Pulmonary artery endothelial cell (primary cell): ENCODE results near the gene KDM4C. TPM values are rescaled to one million over a fixed set of nuclear protein-coding genes. Genes with fewer than 3 reads are reported as not detected.
"Not testable (repeated sequence)": the region's sequence is repeated elsewhere in the genome, so short reads cannot be mapped to it uniquely, and the experiment has no call there.

Experiments used
- DNase-seq: peaks from one replicate; pipeline ENCODE4 v3.0.0-alpha.2; 2011; ENCODE audit warnings: low read depth, low spot score
- total RNA-seq: library from RNA; depleted of rRNA; stranded (reverse); fragments of >200 nt; gene quantifications from 2 replicates; pipeline ENCODE4 v1.2.3, GENCODE V29; 2014

The KDM4C gene
- total RNA-seq, 1 donor from 2014 or later: 18.5 TPM

DNA sequence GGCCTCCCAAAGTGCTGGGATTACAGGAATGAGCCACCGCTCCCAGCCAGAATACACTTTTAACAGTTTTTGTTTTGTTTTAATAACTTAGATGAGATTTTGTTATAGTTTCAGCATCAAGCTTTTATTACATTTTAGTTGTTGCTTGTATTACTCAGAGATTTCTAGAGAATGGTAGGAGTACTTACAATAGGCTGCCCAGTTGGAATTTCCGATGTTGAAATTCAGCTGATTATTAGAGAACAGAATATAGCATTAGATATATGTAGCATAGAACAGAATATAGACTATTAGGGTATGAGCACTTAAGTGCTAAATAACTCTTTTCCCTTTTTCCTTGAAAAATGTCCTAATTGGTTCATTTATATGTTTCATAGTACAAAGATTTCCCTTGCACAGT, 6.2 kb downstream of the KDM4C start:
- DNase-seq: no peak

DNA sequence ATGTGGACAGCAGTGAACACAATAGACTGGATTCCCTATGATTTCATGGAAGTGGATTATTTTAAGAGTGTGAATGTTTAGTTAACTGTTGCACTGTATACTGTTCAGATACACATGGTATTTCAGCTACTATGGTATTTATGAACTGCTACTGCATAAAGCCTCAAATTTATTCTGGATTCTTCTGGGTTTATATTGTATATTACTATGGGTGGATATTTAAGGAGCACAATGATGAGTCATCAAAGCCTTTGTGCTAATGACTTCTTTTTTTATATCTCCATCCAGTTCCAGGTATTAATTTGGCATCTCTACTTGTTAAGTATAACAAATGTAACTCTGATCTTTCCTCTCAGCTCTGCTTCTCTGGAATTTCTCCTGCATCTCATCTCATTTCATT, 6.8 kb downstream of the KDM4C start:
- no peak for DNase-seq

DNA sequence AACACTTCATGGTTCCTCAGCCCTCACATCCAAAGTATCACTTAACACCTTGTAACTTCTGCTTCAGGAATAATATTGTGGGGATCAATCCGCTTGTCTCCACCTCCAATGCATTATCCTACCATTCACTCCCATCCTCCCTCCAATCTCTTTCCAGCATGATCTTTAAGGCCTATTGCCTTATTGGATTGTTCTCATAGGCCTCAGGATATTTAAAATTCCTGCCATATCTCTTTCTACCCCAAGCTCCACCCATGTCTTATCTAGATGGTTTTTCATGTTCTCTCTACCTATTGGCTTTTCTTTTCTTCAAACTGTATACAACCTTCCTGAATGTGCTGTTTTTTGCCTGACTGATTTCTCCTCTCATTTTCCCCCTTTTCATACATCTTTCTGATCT, 7.2 kb downstream of the KDM4C start:
- DNase-seq: no peak

DNA sequence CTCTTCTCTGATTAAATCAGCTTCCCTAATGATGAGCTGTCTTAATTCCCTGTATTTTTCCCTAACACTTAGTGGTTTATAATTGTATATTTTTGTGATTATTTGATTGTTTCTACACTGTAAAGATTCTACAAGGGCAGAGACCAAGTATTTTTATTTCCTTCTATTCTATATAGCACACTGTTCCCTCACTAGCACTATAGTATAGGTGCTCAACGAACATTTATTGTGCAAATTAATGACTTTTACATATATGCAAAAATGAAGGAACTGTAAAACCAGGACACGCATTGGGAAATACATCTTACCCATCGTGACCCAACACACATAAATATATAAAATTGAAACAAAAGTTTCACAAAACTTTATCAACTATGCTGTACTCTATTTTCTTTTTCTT, 7.6 kb downstream of the KDM4C start:
- no peak for DNase-seq

DNA sequence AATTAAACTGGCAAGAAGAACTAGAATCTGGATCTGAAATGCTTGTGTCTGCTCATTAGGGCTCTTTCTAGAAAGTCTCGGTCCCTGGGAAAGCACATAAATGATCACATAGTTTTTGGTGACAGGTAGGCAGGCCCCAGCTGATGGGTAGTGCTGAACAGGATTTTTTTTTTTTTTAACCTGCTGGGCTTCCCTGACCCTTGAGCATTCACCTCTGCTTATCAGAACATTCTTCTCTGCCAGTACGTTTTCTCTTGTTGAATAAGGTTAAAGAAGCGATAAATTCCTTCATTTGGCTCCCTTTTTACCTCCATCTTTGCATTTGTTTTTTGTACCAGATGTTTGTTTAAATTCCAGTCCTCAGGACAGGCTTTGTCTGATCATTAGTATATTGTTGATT, 8.8 kb downstream of the KDM4C start:
- DNase-seq: no peak

GRCh38 chr9:6768587-6768986, 10.8 kb downstream of the KDM4C start:
- not testable (repeated sequence) for DNase-seq

GRCh38 chr9:6771722-6772121, 13.9 kb downstream of the KDM4C start:
- DNase-seq: no peak

DNA sequence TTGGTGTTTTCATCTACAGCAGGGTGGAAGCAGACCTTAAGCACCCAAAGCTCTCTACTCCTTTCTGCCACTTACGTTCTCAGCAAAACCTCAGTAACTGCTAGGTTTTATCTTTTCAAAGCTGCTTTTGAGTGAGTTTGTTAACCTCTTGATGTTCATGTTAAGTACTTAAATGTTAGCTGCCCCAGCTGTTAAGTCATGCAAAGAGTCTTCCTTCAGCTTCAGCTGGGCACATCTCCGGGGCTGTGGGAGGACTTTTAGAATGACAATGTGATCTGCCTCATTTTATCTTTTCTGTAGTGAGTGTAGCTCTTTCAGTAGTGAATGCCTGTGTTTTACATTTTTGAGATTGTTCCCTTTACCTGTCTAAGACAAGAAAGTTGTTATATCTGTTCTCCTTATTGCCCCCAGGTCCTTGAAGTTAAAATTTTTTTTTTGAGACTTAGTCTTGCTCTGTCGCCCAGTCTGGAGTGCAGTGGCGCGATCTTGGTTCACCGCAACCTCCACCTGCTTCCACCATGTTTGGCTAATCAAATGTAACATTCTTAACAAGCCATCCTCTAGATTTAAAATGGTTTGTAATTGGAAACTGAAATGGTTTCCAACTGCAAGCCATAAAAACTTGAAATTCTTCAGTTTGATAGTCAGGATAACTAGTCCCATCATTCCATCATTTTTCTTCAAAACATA, 19.6 kb downstream of the KDM4C start:
- DNase-seq: no peak

- no peak for DNase-seq
Measured at GRCh38 chr9:6779417-6780241, 21.9 kb downstream of the KDM4C start.

DNA sequence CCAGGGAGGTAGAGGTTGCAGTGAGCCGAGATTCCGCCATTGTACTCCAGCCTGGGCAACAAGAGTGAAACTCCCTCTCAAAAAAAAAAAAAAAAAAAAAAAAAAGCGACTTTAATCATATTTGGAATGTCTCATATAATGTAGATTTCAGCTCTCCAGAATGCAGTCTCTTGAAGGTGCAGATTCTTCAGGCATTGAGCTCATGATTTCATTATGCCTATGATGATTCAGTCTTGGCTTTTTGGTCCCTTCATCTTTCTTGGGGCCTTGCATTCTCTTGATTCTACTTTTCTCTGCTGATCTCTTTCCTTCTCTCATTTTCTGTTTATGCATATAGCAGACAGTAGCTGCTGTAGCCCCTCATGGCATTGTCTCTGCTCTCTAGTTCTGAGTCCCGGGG, 22.9 kb downstream of the KDM4C start:
- DNase-seq: no peak

DNA sequence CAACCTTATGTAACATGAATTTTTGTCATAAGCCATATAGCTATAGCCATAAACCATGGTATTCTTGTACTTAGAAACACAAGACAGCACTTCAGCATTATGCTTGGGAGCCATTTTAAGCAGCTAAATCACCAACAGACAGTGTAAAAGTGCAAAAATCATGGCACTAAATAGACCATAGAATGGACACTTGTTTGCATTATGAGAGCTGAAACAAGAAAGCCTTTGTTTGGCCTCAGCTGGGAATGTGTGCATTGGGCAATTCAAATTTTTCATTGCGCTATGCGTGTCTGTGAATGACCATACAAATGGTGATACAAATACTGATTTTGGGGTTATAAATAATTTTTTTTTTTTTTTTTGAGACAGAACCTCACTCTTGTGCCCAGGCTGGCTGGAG, 23.7 kb downstream of the KDM4C start:
- no peak for DNase-seq

- no peak for DNase-seq
Measured at GRCh38 chr9:6782345-6782744, 24.6 kb downstream of the KDM4C start.

DNA sequence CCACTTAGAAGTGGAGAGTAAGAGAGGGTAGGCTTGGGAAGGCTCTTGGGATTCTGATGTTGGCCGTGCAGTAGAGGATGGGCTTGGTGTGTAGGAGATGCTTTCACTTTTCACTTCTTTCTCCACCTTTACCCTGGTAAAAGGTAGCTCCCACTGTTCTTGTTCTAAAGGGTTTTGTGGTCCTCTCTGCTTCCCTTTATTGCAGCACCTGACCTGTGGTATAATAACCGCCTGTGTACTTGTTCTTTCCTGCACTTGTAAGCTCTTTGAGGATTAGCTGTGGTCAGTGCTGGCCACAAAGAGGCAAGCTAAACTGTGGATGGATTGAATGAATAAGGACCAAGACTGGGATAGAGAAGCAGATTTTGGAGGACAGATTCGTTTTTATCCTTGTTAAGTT, 25.2 kb downstream of the KDM4C start:
- DNase-seq: no peak

- no peak for DNase-seq
Measured at GRCh38 chr9:6783753-6784152, 26.0 kb downstream of the KDM4C start.

DNA sequence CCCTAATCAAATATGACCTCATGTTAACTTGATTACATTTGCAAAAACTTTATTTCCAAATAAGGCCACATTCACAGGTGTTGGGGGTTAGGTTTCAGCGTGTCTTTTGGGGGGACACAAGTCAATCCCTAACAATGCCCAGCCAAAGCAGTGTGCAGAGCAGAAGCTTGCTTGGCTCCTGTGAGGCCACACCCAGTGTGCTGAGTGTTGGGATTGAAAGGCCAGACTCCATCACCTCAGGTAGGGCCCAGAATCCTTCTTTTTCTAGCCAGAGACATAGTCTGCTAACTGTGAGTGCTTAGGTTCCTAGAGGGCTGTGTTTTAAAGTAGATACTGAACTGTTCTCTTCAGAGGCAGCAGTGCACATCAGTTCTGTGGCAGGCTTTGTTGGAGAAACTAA, 27.9 kb downstream of the KDM4C start:
- no peak for DNase-seq

- DNase-seq: no peak
Measured at GRCh38 chr9:6787793-6788161, 30.0 kb downstream of the KDM4C start.

- no peak for DNase-seq
Measured at GRCh38 chr9:6788162-6789016, 30.6 kb downstream of the KDM4C start.

- not testable (repeated sequence) for DNase-seq
Measured at GRCh38 chr9:6789017-6789338, 31.2 kb downstream of the KDM4C start.

- DNase-seq: no peak
Measured at GRCh38 chr9:6790866-6791265, 33.1 kb downstream of the KDM4C start.

DNA sequence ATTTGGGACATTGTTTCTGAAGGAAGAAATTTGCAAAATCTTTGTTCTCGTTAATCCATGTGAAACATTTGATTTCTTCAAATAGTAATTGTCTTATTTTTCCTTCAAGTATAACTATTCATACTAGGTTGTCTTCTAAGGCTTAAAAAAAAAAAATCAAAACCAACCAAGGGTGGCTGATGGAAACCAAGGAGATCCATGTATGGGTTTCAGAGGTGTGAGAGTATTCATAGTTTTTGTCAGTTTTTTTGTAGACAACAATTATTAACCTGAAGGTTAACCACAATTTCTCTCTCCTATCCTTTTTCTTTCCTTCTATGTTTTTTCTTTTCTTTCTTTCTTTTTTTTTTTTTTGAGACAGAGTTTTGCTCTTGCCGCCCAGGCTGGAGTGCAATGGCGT, 35.4 kb downstream of the KDM4C start:
- DNase-seq: no peak

DNA sequence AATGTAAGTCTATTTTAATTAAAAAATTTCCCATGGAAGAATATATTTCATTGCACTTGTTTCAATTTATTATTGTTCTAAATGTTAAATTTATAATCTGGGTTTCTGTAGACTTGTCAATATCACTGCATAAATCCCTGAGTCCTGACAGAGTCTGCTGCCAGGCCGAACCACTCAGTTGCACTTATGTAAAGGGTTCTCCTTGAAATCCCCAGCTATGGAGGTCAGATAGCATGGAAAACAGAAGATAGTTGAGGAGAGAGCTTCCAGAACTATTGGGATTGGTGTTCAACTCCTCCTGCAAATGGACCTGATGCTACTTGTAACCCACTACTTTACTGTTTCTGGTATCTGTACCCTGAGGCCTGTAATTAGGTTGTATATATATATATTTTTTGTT, 37.2 kb downstream of the KDM4C start:
- DNase-seq: no peak

- DNase-seq: no peak
Measured at GRCh38 chr9:6802926-6803325, 45.2 kb downstream of the KDM4C start.
